Lower leg skin (tissue), 3 donors: ENCODE measurements around the gene FAM199X.

Experiments used
- POLR2A ChIP-seq, 2 donors: fragments of 450-650 bp; IDR thresholded peaks; one replicate each; pipeline ENCODE4 v1.6.1; 2016 to 2017; ENCODE audit warnings: antibody characterized with exemption in 2 of 2, mild to moderate bottlenecking in 1 of 2, moderate library complexity in 1 of 2
- TF ChIP-seq, protein P1 (sequence below), 3 donors: fragments of 450-650 bp; IDR thresholded peaks; one replicate each; pipeline ENCODE4 v1.5.1; 2016; ENCODE audit warnings: antibody characterized with exemption in 3 of 3, mild to moderate bottlenecking in 3 of 3, moderate library complexity in 2 of 3

DNA sequence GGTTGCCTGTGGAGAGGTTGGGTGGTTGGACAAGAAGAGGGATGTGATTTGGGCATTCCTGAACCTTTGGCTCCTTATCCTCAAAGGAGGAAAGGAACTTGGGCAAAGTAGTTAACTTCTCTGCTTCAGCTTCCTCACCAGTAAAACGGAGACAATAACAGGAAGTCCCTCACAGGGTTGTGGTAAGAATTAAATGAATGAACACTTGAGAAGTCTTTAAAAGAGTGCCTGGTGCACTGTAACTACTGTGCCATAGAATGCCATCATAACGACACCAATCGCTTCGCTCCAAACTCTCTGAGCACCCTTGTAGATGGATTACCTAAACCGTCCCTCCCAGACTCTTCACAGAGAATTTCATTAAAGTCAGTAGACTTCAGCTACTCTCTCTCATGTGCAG lies 43.4 kb upstream of the FAM199X start:
- no peak for TF ChIP-seq POLR2A (IDR thresholded peaks at IDR 0.05)
- TF ChIP-seq, protein P1, sequence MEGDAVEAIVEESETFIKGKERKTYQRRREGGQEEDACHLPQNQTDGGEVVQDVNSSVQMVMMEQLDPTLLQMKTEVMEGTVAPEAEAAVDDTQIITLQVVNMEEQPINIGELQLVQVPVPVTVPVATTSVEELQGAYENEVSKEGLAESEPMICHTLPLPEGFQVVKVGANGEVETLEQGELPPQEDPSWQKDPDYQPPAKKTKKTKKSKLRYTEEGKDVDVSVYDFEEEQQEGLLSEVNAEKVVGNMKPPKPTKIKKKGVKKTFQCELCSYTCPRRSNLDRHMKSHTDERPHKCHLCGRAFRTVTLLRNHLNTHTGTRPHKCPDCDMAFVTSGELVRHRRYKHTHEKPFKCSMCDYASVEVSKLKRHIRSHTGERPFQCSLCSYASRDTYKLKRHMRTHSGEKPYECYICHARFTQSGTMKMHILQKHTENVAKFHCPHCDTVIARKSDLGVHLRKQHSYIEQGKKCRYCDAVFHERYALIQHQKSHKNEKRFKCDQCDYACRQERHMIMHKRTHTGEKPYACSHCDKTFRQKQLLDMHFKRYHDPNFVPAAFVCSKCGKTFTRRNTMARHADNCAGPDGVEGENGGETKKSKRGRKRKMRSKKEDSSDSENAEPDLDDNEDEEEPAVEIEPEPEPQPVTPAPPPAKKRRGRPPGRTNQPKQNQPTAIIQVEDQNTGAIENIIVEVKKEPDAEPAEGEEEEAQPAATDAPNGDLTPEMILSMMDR (IDR thresholded peaks at IDR 0.05): no peak
